ENCODE results near the gene ADAMTS7. TPM values are rescaled to one million over a fixed set of nuclear protein-coding genes. Genes with fewer than 3 reads are reported as not detected.
"Not testable (repeated sequence)": the region's sequence is repeated elsewhere in the genome, so short reads cannot be mapped to it uniquely, and the experiment has no call there.

The ADAMTS7 gene
- polyA plus RNA-seq, 1 donor from 2014 or later = 31.5 TPM

GRCh38 chr15:78766041-78766440 is 45.2 kb downstream of the ADAMTS7 start:
- TF ChIP-seq RAD21 (conservative IDR thresholded peaks at IDR 0.05) (no peak), CTCF (IDR thresholded peaks at IDR 0.05; ENCODE audit: poor library complexity, severe bottlenecking) (no peak), EP300 (conservative IDR thresholded peaks at IDR 0.05; ENCODE audit: poor library complexity, severe bottlenecking) (no peak), EZH2 (IDR thresholded peaks at IDR 0.05; ENCODE audit: borderline replicate concordance, insufficient read depth, low read length, poor library complexity, severe bottlenecking) (no peak), REST (IDR thresholded peaks at IDR 0.05; ENCODE audit: borderline replicate concordance) (no peak), POLR2AphosphoS5 (IDR thresholded peaks at IDR 0.05) (no peak), MXI1 (conservative IDR thresholded peaks at IDR 0.05; ENCODE audit: poor library complexity, severe bottlenecking) (no peak), TAF1 (IDR thresholded peaks at IDR 0.05; ENCODE audit: low read depth) (no peak), SMC3 (conservative IDR thresholded peaks at IDR 0.05; ENCODE audit: poor library complexity) (no peak)
- Histone ChIP-seq H3K36me3 (ENCODE audit: insufficient read depth, low read length) (no peaks in the 10 kb centered on the region), H3K9ac (ENCODE audit: low read length) (no peak overlapping the region), H3K9me3 (ENCODE audit: low read length) (no peaks in the 10 kb centered on the region), H3K27me3 (ENCODE audit: insufficient read depth, low read depth, low read length) (no peaks in the 10 kb centered on the region), H3F3A (ENCODE audit: insufficient read depth, low read length, poor library complexity, severe bottlenecking) (no peaks in the 10 kb centered on the region), H3K9me2 (ENCODE audit: insufficient read depth, low read length) (no peaks in the 10 kb centered on the region), H3K4me3 (ENCODE audit: low read length) (no peak overlapping the region), H3K4me2 (ENCODE audit: low read length) (no peak overlapping the region), H3K27ac (ENCODE audit: low read length) (no peak overlapping the region), H3K79me2 (replicated peaks; ENCODE audit: insufficient read depth, low read length) (no peaks in the 10 kb centered on the region), H2AFZ (ENCODE audit: low read depth, low read length) (no peak overlapping the region), H4K20me1 (ENCODE audit: insufficient read depth) (no peaks in the 10 kb centered on the region)

- H3K36me3 ChIP-seq (ENCODE audit: insufficient read depth, low read length); H2AFZ ChIP-seq (ENCODE audit: low read depth, low read length); H3K4me3 ChIP-seq (ENCODE audit: low read length); H4K20me1 ChIP-seq (ENCODE audit: insufficient read depth); H3K27ac ChIP-seq (ENCODE audit: low read length); H3K79me2 ChIP-seq (replicated peaks; ENCODE audit: insufficient read depth, low read length); H3K9me3 ChIP-seq (ENCODE audit: low read length); H3K4me2 ChIP-seq (ENCODE audit: low read length); H3K9me2 ChIP-seq (ENCODE audit: insufficient read depth, low read length); H3K27me3 ChIP-seq (ENCODE audit: insufficient read depth, low read depth, low read length); H3K9ac ChIP-seq (ENCODE audit: low read length); H3F3A ChIP-seq (ENCODE audit: insufficient read depth, low read length, poor library complexity, severe bottlenecking): not testable (repeated sequence)
Observed at GRCh38 chr15:78765154-78765860, 46.0 kb downstream of the ADAMTS7 start.

- H3K27ac ChIP-seq (ENCODE audit: low read length); H3K9ac ChIP-seq (ENCODE audit: low read length); H2AFZ ChIP-seq (ENCODE audit: low read depth, low read length); H4K20me1 ChIP-seq (ENCODE audit: insufficient read depth); H3K36me3 ChIP-seq (ENCODE audit: insufficient read depth, low read length); H3K4me3 ChIP-seq (ENCODE audit: low read length); H3K79me2 ChIP-seq (replicated peaks; ENCODE audit: insufficient read depth, low read length); H3K4me2 ChIP-seq (ENCODE audit: low read length); H3F3A ChIP-seq (ENCODE audit: insufficient read depth, low read length, poor library complexity, severe bottlenecking); H3K9me3 ChIP-seq (ENCODE audit: low read length); H3K9me2 ChIP-seq (ENCODE audit: insufficient read depth, low read length); H3K27me3 ChIP-seq (ENCODE audit: insufficient read depth, low read depth, low read length): not testable (repeated sequence)
Observed at GRCh38 chr15:78764340-78765153, 46.7 kb downstream of the ADAMTS7 start.

Measured in neural cell (in vitro differentiated cells).